Activated CD8-positive, alpha-beta memory T cell treated with anti-CD3 and anti-CD28 coated beads, Interleukin-2, amount 50 U/mL, for 4 hours (primary cell): ENCODE measurements around the gene GPC6.

Source experiments
- DNase-seq: peaks from one replicate; pipeline ENCODE4 v3.0.0-alpha.2; 2020

Gene GPC6

DNA sequence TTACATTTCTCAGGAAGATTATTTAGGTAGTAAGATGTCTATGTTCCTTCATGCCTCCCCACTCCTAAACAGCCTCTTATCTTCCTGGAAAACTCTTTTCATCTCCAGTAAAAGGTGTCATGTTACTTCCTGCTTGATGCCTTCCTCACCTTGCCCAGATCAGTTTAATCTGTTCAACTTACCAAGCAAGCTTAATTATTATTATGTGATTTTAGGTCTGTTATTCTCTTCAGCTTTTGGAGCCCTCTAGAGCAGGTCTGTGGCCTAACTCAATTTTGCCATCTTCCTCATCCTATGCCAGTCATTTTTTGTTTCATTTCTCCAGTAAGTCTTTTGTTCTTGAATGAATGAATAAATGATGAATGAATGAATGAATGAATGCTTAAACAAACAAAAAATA lies 724.5 kb downstream of the GPC6 start:
- DNase-seq = no peak

DNA sequence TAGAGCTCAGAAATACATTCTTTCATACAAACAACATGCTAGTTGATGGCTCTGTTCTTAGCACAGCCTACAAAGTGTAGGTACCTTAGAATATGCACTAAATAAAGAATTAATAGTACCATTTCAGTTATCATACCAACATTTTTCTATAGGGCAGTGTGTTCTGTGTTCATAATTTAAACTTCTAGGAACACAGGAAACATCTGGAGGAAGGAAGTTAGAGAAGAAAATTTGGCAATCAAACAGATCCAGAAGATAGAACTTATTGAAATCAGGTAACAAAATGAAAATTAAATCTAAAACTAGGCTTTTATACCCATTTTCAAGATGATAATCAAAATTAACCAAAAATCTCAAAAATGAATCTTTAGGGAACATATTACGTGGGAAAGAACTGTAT lies 725.3 kb downstream of the GPC6 start:
- DNase-seq = no peak

DNA sequence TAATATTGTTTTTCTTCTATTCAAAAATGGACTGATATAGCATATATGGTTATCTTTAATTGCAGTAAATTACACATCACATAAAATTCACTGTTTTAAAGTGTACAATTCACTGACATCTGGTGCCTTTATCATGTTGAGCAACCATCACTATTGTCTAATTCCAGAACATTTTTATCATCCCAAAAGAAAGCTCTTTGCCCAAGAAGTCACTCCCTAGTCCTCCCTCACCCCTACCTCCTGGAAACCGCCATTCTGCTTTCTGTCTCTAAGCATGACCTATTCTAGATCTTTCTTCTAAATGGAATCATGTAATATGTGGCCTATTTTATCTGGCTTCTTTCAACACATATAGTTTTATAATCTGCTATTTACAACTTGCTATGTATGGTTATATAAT lies 727.2 kb downstream of the GPC6 start:
- DNase-seq = no peak

DNA sequence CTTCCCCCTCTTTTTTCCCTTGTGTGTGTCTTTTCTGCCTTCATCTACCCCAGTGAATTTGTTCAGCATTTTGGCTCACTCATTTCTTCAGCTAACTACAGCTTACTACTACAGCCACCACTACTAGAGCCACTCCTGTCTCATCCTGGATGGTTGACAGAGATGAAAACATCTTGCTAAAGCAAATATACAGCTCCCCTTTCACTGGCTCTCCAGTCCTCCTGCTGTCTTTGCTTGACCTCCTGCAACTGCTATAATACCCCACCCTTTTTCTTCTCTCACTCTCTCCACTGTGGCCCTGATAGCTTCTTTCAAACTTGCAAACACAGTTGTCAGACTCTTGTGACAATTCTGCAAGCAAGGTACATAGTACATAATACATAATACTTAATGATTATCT lies 729.3 kb downstream of the GPC6 start:
- DNase-seq = no peak

DNA sequence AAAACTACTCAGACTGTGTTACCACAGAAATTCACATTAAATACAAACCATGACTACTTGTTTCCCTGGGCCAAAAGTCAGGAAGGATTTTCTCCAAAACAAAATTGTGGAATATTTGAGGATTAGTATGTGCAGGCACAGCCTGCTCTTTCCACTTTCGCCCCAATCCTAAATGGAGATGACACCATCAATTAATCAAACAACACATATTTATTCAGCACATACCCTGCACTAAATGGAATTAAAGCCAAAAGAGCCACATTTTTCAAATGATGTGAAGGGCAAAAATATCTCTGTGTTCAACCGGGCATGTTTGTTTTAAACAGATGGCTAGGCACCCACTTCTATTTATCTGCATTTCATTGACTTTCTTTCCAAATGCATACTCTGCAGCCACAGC lies 729.8 kb downstream of the GPC6 start:
- no peak for DNase-seq

DNA sequence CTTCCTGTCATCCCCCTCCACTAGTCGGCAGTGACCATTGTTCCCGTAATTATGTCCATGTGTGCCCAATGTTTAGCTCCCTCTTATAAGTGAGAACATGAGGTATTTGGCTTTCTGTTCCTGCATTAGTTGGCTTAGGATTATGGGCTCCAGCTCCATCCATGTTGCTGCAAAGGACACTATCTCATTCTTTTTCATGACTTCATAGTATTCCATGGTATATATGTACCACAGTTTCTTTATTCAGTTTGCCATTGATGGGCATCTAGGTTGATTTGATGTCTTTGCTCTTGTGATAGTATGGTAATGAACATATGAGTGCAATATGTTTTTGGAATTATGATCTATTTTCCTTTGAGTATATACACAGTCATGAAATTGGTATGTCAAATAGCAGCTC lies 730.8 kb downstream of the GPC6 start:
- no peak for DNase-seq

DNA sequence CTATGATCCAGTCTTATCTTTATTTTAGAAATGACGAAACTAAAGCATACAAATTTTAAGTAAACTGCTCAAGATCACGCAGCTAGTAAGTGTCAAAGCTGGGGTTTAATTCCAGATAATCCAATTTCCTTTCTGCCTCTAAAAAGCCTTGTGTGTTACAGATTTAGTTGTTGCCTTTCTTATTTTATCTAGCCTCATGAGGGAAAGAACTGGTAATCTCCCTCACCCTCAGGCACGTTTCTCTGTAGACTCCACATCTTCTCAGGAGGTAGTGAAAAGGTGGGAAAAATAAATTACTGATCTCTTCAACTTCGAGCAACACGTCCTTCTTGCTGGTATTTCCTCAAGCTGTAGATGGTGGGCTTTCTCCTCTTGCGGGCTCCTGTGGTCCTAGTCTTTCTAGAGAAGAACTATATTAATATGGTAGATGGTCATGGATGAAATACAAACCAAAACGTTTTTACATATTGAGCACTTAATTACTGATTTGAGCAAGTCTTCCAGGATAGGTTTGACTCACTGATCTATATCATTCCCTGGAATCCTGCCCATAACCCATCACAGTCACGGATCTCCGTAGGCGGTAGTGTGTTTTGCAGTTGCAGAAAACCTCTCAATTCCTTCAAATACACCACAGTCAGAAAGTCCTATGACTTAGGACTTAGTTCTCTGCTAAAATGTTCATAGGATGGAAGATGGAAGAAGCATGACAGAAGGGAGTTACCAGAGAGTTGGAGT lies 733.4 kb downstream of the GPC6 start:
- no peak for DNase-seq

DNA sequence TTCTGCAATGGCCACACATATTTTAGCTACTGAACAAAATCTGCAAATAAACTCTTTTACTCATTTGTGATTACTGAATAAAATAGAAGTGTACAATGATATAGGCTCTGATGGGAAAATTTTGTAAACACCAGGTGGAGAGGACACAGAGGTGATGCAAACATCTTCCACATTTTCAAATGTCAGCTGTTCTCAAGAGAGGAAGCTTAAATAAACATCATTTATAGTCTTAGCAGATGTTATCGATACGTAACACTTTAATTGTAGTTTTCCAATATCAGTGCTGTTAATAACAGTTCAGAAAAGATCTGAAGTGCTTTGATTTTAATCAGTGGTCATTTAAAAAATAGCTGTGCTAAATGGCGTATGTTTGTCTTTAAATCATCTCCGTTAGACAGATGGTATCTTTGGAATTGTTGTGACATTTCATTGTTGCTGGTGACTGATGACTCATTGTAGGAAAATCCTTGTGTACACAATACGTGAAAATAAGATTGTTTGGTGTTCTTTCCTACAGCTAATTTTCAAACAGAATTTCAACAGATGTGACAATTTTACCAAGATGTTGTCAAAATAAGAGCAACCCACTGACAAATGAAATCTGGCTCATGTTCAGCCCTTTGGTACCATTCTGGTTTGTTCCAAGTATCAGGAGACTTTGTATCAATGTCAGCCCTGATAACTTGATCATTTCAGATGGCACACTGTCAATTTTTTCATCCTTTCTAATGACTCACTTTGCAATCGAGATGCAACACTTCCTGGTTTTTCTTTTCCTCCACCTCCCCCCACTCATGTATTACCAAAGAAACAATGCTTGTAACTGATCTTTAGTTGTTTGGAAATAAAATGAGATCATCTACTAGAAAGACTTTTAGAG lies 736.9 kb downstream of the GPC6 start:
- no peak for DNase-seq

DNA sequence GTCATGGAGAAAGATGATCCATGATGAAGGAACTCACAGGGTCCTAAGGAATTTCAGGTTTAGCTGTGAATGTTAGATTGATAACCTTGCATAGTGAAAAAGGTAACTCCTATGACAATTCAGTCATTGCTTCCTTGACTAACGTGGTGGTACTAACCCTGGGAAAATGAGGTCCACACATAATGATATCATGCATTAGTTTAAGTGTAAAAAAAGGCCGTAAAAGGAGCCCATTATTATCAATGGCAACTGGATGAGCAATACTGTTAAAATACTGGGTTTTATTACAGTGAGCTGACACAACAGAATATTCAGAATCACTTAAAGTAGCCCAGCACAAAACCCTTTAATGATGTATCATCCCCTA lies 737.5 kb downstream of the GPC6 start:
- DNase-seq = no peak

DNA sequence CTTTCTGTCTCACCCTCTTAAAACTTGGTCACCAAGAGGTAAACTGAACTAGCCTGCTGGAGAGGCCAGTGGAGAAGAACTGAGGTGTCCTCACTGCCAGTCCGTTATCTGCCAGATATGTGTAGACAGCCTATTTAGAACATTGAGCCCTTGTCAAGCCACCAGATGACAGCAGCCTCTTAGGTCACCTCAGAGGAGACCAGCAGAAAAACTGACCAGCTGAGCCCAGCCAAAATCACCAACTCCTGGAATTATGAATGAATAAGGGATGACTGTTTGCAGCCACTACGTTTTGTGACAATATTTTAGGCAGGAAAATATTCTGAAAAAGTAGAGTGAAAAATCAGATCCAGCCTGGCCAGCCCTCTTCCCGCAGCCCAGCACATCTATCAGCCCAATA lies 739.0 kb downstream of the GPC6 start:
- no peak for DNase-seq

DNA sequence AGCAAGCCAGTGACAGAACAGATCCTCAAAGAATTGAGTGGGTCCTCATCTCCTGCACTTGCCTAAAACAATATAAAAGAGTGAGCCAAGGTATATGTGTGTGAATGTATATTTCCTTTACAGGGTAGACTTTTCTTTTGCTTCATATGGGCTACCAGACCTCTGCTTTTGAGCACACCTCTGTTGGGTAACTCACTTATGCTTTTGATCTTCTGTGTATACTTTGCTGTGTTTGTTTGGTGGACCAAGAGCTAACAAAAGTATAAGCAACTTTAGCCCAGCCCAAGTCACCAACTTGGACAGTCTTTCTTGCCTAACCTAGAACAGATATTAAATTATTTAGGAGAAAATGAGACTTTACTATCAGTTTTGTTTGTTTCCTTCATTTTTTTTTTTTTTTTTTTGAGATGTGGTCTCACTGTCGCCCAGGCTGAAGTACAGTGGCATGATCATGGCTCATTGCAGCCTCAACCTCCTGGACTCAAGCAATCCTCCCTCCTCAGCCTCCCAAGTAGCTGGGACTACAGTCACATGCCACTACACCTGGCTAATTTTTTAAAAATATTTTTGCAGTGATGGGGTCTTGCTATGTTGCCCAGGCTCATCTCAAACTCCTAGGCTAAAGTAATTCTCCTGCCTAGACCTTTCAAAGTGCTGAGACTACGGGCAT lies 739.8 kb downstream of the GPC6 start:
- no peak for DNase-seq

DNA sequence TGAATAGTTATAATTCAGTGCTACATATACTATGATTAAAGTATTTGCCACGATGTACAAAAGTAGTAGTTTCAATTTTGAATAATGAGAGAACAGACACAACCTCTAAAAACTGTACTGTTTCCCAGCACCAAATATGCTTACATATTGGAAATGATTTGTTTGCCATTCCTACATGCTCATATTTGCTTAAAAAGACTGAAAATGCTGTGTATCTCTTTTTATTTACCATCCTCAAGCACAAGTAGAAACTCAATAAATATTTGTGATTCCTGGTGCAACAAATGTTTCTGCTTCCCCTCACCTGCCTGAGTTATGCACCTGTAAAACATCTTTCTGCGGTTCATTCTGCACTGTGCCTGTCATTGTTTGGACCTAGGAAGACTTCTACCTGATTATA lies 740.7 kb downstream of the GPC6 start:
- DNase-seq = no peak

DNA sequence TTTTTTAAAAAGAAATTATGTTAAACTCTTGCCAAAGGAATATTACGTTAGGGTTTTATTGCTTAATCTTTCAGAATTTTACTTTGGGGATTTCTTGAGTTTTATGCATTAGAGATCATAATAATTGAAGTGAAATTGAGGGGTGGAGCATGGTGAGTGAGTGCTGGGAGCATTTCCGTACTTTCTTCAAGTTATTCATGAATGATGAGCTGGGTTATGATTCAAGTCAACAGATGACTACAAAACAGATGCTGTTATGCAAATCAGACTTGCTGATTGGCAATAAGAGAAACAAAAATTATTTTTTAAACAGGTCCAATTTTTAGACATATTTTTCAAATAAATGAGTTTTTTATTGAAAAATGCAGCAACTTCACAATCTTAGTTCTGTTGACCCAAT lies 748.6 kb downstream of the GPC6 start:
- no peak for DNase-seq

DNA sequence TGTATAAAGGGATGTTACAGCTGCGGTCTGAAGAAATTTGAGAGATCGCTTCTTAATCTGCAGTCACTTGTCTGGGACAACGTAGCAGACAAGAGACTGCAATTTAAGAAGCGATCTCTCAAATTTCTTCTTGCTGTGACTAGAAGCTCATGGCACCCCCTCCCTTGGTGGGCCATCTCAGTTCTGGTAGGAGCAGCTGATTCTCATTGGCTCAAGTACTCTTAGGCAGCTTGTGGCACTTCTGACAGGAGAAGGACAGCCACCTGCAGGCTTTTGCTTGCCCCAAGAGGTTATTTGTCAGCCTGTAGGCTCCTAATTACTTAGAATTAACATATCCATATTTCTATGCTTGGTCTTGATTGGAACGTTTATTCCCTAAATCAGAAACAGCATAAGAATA lies 749.9 kb downstream of the GPC6 start:
- DNase-seq = no peak

DNA sequence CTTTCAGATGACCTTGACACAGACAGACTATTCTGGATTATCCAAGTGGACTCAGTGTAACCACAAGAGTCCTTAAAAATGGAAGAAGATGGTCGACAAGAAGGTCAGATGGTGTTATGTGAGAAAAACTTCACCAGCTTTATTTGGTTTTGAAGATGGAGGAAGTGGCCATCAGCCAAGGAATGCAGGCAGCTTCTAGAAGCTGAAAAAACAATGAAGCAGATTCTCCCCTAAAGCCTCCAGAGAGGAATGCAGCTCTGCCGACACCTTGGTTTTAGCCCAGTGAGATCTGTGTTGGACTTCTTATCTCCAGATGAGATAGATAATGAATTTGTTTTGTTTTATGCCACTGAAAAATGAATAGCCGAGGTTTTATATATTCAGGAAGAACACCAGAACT lies 751.4 kb downstream of the GPC6 start:
- DNase-seq = no peak

DNA sequence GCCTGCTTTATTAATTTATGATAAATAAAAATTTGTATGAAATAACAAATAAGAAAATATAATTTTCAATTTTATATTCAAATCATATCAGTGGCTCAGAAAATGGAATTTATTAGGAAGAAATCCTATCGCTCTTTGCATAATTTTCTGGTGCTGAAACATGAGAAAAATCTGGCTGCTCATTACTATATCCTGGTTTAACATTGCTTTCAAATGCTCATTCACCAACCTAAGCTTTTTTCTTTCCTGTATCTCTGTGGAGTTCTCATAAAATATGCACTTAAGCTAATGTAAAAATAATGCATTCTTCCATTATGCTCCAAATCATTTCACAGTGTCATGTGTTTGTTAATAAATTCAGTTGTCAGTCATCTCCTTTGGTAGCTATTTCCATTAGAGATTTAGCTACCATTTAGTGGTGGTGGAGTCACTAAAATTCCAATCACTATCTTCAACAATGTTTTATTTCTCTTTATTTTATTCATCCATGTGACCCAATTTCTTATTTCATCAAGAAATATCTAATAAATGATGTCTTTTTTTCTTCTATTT lies 754.9 kb downstream of the GPC6 start:
- DNase-seq = no peak

DNA sequence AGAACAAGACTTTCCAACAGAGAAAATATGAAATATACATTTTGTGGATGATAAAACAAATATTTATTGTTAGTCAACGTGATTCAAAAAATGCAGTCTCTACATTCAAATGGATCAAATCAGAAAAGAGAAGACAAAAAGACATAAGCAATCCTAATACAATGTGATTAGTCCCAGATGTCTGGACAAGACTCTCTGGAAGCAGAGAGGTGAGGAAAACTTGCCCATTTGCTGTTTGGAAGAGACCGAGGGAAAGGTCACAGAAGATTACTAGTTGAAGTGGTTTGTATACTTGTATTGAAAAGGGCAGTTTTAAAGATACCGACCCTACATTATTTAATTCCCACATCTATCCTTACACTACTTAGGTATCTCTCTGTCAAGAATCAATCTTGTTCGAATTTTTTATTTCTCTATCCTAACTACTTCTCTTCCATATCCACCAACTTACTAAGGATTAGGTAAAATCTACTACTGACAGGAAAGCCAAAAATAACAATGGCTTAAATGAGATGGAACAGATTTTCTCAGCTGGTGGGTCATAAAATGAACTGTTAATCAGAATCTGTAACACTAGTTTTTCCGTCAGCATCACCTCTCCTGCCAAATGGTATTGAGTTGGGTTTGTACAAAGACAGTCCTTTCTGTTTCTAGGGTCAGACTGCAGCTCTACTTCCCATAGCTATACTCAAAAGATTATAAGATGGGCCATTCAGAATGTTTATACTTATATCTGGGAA lies 755.7 kb downstream of the GPC6 start:
- DNase-seq = no peak

DNA sequence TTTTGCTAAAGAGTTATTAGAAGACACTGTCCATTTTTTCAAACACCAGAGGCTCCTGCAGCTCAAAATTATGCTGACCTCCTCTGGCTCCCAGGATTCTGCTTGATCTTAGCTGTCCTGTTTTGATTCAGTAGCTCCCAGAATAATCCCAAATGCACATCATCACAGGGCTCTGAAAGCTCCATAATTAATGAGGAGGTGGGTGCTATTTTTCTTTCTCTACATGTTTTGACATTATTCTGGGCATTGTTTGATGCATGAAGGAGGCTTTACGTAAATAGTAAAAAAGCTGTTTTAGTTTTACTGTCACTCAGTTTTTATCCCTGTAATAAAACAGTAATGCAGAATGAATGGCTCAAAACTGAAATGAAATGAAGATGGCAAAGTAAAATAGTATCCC lies 757.4 kb downstream of the GPC6 start:
- DNase-seq = no peak

DNA sequence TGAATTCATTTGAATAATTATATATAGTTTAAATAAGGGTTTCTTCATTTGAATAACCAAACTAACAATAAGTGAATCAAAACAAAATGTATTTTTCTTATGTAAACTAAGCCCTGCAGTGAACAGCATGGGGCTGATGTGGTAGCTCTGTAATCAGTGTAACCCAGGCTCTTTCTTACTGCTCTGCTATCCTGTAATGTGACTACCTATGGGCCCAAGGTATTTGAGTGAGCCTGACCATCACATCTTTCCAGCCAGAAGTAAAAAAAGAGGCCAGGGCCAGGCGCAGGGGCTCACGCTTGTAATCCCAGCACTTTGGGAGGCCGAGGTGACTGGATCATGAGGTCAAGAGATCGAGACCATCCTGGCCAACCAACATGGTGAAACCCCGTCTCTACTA lies 758.3 kb downstream of the GPC6 start:
- no peak for DNase-seq

DNA sequence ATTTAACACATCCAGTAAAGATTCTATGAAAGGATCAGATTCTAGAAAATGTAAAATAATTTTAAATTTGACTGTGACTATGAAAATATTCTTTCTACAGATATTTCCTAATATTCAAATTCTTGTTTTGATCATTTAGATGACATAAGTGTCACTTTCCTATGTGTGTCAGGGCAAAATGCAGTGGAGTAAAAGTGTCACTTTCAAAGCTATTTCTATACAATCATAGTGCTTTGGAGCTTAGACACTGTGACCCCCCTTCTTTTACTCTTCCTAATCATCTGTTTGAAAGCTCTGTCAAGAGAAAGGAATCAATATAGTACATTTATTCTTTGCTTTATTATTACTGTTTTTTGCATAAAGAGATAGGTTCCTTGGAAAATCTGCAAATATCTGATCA lies 760.9 kb downstream of the GPC6 start:
- no peak for DNase-seq

DNA sequence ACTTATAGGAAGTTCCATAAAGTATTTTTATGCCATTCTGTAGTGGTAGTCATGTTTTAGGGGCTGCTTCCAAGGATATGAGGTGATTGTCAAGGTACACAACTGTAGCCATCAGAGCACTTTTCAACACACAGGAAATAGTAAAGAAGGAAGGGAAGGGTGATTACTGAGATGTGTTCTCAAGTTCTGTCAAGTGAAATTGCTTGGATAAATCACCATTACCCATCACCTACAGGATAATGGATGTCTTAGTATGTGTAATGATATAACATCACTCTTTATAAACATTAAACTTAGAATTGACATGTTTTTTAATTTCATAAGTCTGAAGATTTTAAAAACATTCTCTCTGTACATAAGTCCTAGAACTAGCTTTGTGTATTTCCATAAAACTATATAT lies 765.0 kb downstream of the GPC6 start:
- no peak for DNase-seq

DNA sequence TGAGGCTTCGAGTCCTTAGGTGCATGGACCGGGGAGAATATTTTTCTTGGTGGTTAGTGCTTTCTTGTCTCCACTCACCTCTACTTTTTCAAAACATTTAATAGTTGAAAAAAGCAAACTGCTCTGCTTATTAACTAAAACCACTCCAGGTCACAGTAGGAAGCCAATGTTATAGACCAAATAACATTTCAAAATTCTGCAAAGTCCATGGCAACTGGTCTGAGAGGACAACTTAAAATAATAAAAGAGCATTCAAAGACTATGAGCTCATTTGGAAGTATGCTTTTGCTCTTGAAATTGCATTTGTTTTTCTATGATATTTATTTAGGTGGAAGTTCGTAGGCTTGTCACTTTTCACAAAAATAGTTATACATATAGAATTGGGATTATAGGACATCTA lies 769.9 kb downstream of the GPC6 start:
- DNase-seq = no peak

DNA sequence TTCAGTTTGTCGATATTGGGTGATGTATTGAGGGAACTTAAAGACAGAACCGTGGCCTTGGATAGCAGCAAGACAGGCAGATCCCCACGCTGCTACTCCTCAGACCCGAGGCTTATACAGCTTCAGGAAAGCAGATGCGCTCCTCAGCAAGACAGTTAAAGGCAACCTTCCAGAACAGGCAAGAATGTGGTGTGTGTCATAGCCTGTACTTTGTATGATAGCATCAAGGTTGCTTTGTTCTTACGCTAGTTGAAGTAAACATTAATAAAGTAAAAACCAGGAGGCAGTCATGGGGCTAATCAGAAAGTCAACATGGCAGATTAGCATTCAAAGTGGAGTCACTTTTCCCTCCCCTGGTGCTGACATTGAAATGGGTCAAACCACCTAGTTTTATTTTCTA lies 779.7 kb downstream of the GPC6 start:
- DNase-seq = no peak
